Spleen (tissue), 11 donors: ENCODE data around the gene SIRT3. TPM values are rescaled to one million over a fixed set of nuclear protein-coding genes. Genes with fewer than 3 reads are reported as not detected.

Experiments
- DNase-seq: peaks from one replicate; pipeline ENCODE4 v3.0.0-alpha.2; 2020
- H3K27ac ChIP-seq, 8 donors: fragments of 200-600 bp; sonication (generic) in 7 of 8; 1 replicate in 4 of 8; 2 replicates in 4 of 8; pipeline versions ENCODE4 v1.5.0 to v1.8.0; 2016 to 2021; ENCODE audit warnings: inconsistent platforms in 4 of 8, mild to moderate bottlenecking in 4 of 8, moderate library complexity in 1 of 8
- H3K27me3 ChIP-seq, 7 donors: fragments of 200-600 bp; sonication (generic) in 6 of 7; replicated peaks in 1 of 7; 1 replicate in 4 of 7; 2 replicates in 3 of 7; pipeline versions ENCODE4 v1.5.0 to v1.8.0; 2016 to 2021; ENCODE audit warnings: inconsistent platforms in 3 of 7, mild to moderate bottlenecking in 1 of 7
- H3K36me3 ChIP-seq, 6 donors: fragments of 200-600 bp; sonication (generic) in 5 of 6; 1 replicate in 4 of 6; 2 replicates in 2 of 6; pipeline versions ENCODE4 v1.5.0 to v1.8.0; 2016 to 2021; ENCODE audit warnings: inconsistent platforms in 2 of 6
- H3K4me1 ChIP-seq, 6 donors: fragments of 200-600 bp; sonication (generic) in 5 of 6; 1 replicate in 3 of 6; 2 replicates in 3 of 6; pipeline versions ENCODE4 v1.5.0 to v1.8.0; 2016 to 2021; ENCODE audit warnings: inconsistent platforms in 3 of 6
- H3K4me3 ChIP-seq, 8 donors: fragments of 200-600 bp; sonication (generic) in 7 of 8; 1 replicate in 4 of 8; 2 replicates in 4 of 8; pipeline versions ENCODE4 v1.5.0 to v1.8.0; 2016 to 2021; ENCODE audit warnings: inconsistent platforms in 4 of 8, mild to moderate bottlenecking in 4 of 8, moderate library complexity in 2 of 8
- H3K9me3 ChIP-seq, 8 donors: fragments of 200-600 bp; sonication (generic) in 7 of 8; 1 replicate in 4 of 8; 2 replicates in 4 of 8; pipeline versions ENCODE4 v1.5.0 to v1.8.0; 2016 to 2021; ENCODE audit warnings: inconsistent platforms in 4 of 8
- CTCF ChIP-seq, 11 experiments: fragments of 200-600 bp in 7 of 11; fragments of 450-650 bp in 4 of 11; sonication (generic) in 4 of 11; IDR thresholded peaks in 8 of 11; conservative IDR thresholded peaks in 3 of 11; 1 replicate in 7 of 11; 2 replicates in 4 of 11; pipeline versions ENCODE4 v1.4.0 to v1.8.0; 2016 to 2021; ENCODE audit warnings: antibody characterized with exemption in 11 of 11, inconsistent platforms in 4 of 11, mild to moderate bottlenecking in 1 of 11
- POLR2A ChIP-seq, 3 donors: fragments of 450-650 bp; IDR thresholded peaks; one replicate each; pipeline ENCODE4 v1.5.1; 2017; ENCODE audit warnings: antibody characterized with exemption in 3 of 3, mild to moderate bottlenecking in 1 of 3
- POLR2AphosphoS5 ChIP-seq, 3 donors: sonication (generic); formaldehyde crosslinking; IDR thresholded peaks; one replicate each; pipeline ENCODE4 v1.5.1; 2017; ENCODE audit warnings: antibody characterized with exemption in 3 of 3
- WGBS, 5 donors: extraction: QIAGEN DNeasy Blood & Tissue Kit in 3 of 5; methylation state at CpG; one replicate each; pipeline versions ENCODE4 v1.1.5 to v1.1.7; 2013 to 2018; 5-methylcytosine and 5-hydroxymethylcytosine counted together
- intact Hi-C: fragments of 100-400 bp; cut with DNase I; formaldehyde crosslinking; loops from one replicate; pipeline ENCODE4 v1.15.0; 2023; ENCODE audit warnings: low total_unique reads
- polyA plus RNA-seq, 3 donors: library from polyadenylated mRNA; stranded (reverse); fragments of 200-250 nt; gene quantifications; one replicate each; pipeline ENCODE4 v1.2.1, GENCODE V29; 2013
- total RNA-seq, 7 donors: library from RNA; depleted of rRNA in 3 of 7; stranded (reverse); fragments of >200 nt in 3 of 7; fragmentation: NEBNext Ultra II Directional in 4 of 7; extraction: Animal tissue kit (Norgen Biotek cat#: 25700) in 4 of 7; gene quantifications; one replicate each; pipeline versions ENCODE4 v1.1.0 to v1.2.1, GENCODE V29; 2016 to 2021
- donor health status: healthy with polysubstance abuse.
- donor health status: DM: no; HTN: no; CAD: no; lungs with moderate emphysema.
- donor health status: DM: no; HTN: no; CAD: no.
- donor health status: Bipolar disorder and iron deficiency.
- donor health status: healthy.
- donor health status: DM: no; HTN: no; CAD: no.
- donor health status: DM: yes; HTN: yes; CAD: no.

The SIRT3 gene
- total and polyA plus RNA-seq, 10 donors = 11.9 to 28.8 (median 17.5) TPM

DNA sequence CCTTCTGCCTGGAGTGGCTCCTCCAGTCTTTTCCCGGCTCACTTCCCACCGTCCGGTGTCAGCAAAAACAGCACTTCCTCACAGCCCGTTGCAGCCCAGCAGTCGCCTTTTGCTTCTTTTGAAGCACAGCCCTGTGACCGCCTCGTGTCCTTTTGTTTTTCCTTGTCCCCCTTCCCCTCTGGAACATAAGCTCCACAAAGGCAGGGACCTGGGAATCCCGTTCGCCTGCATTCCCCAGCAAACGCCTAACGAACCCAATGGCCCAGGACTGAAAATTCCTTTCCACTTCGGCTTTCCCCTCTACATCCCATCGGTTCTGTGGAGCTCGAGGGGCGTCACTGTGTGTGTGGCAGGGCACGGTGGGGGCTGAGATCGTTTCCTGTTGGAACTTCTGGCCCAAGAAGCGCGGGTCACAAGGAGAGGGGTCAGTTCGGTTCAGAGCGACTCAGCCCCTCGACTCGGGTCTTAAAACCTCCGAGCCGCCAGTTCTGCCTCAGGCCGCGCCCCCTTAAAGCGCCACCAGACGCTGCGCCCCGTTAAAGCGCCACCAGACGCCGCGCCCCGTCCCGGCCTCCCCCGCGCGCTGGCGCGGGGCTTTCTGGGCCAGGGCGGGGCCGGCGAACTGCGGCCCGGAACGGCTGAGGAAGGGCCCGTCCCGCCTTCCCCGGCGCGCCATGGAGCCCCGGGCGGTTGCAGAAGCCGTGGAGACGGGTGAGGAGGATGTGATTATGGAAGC, 27.8 kb downstream of the SIRT3 start:
- peak overlapping the region; percentile 67 to 96 (median 87) for H3K4me3 ChIP-seq
- peaks cover 27 to 67% (median 53%) of the 10 kb centered on the region in 6 donors for H3K4me1 ChIP-seq
- peaks cover 0 to 68% (median 58%) of the 10 kb centered on the region in 6 donors for H3K36me3 ChIP-seq
- no peaks in the 10 kb centered on the region for H3K27me3 ChIP-seq
- TF ChIP-seq CTCF (IDR thresholded peaks at IDR 0.05 in 8 of 11, conservative IDR thresholded peaks at IDR 0.05 in 3 of 11) (peak in 3 of 11 experiments; percentile 11 to 45 (median 21)), POLR2A (IDR thresholded peaks at IDR 0.05) (peak in 2 of 3 donors; percentile 31 to 88), POLR2AphosphoS5 (IDR thresholded peaks at IDR 0.05) (peak in 2 of 3 donors; percentile 89 to 91)
- DNase-seq = peak; percentile 97
- intact Hi-C loops = no loop called here
- WGBS, 5 donors = 0% methylated on average over 30 to 57 of the region's 57 CpGs
- no peaks in the 10 kb centered on the region for H3K9me3 ChIP-seq
- H3K27ac ChIP-seq = peak overlapping the region; percentile 98 to 100 (median 99)

DNA sequence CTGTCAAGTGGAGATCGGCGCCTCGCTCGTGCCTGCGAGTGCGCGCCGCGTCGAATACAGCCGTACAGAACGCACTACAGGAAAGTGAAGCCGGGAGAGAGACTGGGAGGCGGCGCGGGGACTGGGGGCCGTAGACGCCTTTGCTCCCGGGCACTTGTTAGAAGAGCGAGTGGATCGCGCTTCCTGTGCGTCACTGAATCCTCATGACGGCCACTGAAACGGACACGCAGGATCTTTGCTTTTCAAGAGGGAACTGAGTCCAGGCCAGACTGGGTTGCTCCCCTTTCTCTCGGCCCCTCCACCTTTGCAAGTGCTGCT, 28.3 kb downstream of the SIRT3 start:
- Histone ChIP-seq H3K36me3 (peaks cover 0 to 68% (median 58%) of the 10 kb centered on the region in 6 donors), H3K27ac (peak overlapping the region; percentile 98 to 100 (median 99)), H3K4me3 (peak overlapping the region; percentile 67 to 96 (median 87)), H3K27me3 (no peaks in the 10 kb centered on the region), H3K9me3 (no peaks in the 10 kb centered on the region), H3K4me1 (peaks cover 27 to 72% (median 58%) of the 10 kb centered on the region in 6 donors)
- WGBS, 5 donors = 0 to 1% (median 0%) methylated on average over 22 to 27 of the region's 27 CpGs
- intact Hi-C loops = no loop called here
- no peak for TF ChIP-seq POLR2AphosphoS5 (IDR thresholded peaks at IDR 0.05)
- no peak for TF ChIP-seq POLR2A (IDR thresholded peaks at IDR 0.05)
- no peak for TF ChIP-seq CTCF (IDR thresholded peaks at IDR 0.05 in 8 of 11, conservative IDR thresholded peaks at IDR 0.05 in 3 of 11)
- no peak for DNase-seq

GRCh38 chr11:207208-207862, 28.8 kb downstream of the SIRT3 start, which contains the start of the genes BET1L and RIC8A:
TSS of gene BET1L (minus strand) at chr11:207399. CDS start at chr11:207321, 78 bp downstream.
TSS of gene RIC8A (plus strand) at chr11:207708. CDS start at chr11:208855, 1,147 bp downstream.
- intact Hi-C loops = no loop called here
- Histone ChIP-seq H3K27me3 (no peaks in the 10 kb centered on the region), H3K4me3 (peak within 1 kb of the TSS; percentile 67 to 96 (median 87)), H3K4me1 (peaks cover 27 to 77% (median 63%) of the 10 kb centered on the region in 6 donors), H3K36me3 (peaks cover 0 to 67% (median 55%) of the 10 kb centered on the region in 6 donors), H3K9me3 (no peaks in the 10 kb centered on the region), H3K27ac (peak within 1 kb of the TSS; percentile 98 to 100 (median 99))
- peak; percentile 97 to 98 (median 97) for TF ChIP-seq POLR2AphosphoS5 (IDR thresholded peaks at IDR 0.05)
- TF ChIP-seq CTCF (IDR thresholded peaks at IDR 0.05 in 8 of 11, conservative IDR thresholded peaks at IDR 0.05 in 3 of 11) = peak in 4 of 11 experiments; percentile 22 to 37 (median 29)
- TF ChIP-seq POLR2A (IDR thresholded peaks at IDR 0.05) = peak; percentile 76 to 91 (median 91)
- peak; percentile 99 for DNase-seq
- WGBS, 5 donors = 0 to 1% (median 0%) methylated on average over 35 to 63 of the region's 63 CpGs
